GM18498 (cell line): ENCODE results near the gene GIPC3.

ENCODE experiments used
- ATAC-seq: cut with Tn5 transposase; IDR thresholded peaks from one replicate; pipeline ENCODE4 v1.9.1; 2021; ENCODE audit warnings: mild to moderate bottlenecking, moderate library complexity; ENCODE audit not compliant: unreplicated experiment

GIPC3 gene

GRCh38 chr19:3634496-3635045 lies 49.3 kb downstream of the GIPC3 start:
- ATAC-seq = no peak

GRCh38 chr19:3636506-3636905 lies 51.2 kb downstream of the GIPC3 start:
- ATAC-seq = no peak

GRCh38 chr19:3636962-3637361 lies 51.7 kb downstream of the GIPC3 start:
- ATAC-seq = no peak

DNA sequence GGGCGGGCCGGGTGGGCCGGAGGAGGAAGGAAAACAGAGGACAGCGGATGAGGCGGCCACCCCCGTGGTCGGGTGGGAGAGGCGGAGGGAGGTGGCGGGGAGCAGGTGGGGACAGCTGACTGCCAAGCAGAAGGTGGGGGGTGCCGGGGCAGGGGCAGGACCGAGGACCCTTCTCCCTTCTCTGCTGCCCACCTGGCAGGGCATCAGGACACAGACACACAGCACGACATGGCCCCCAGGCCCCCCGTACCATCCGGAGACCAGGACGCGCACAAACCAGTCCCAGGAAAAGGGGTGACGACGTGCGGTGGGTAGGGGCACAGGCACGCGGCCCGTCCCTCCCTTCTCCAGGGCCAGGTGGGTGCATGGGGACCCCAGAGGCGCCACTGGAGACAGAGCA lies 52.3 kb downstream of the GIPC3 start:
- ATAC-seq = no peak

- no peak for ATAC-seq
These were observed 53.2 kb downstream of the GIPC3 start for GRCh38 chr19:3638208-3639193.

DNA sequence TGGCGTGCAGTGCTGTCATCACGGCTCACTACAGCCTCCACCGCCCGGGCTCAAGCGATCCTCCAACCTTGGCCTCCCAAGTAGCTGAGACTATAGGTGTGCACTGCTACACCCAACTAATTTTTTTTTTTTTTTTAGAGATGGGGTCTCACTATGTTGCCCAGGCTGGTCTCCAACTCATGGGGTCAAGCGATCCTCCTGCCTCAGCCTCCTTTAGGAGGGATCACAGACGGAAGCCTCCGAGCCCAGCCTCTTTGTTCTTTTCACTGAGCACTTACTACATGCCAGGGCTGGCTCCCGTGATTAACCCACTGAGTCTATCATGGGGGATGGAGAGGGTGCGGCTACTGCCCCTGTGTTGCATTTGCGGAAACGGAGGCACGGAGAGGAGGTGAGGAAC lies 54.2 kb downstream of the GIPC3 start:
- ATAC-seq = no peak

- no peak for ATAC-seq
These were observed 56.4 kb downstream of the GIPC3 start for GRCh38 chr19:3641515-3642269.

- ATAC-seq = no peak
These were observed 57.0 kb downstream of the GIPC3 start for GRCh38 chr19:3642296-3642695.
